Activated T-helper 1 cell treated with anti-CD3 and anti-CD28 coated beads, Interleukin-12 subunit alpha, Interleukin-12 subunit beta, Interleukin-2, Interleukin-4 antibody, amounts not matched to agents 30 ng/mL and 10 ng/mL and 1 ng/mL, durations not matched to agents 14 hours and 24 hours and 36 hours (primary cell): ENCODE data around the gene ITGA11. TPM values are rescaled to one million over a fixed set of nuclear protein-coding genes. Genes with fewer than 3 reads are reported as not detected.
A peak's percentile ranks its signal among the peaks of the same experiment; 100 is the strongest.

Experiments
- DNase-seq: peaks from one replicate; pipeline ENCODE4 v3.0.0; 2021; ENCODE audit warnings: low spot score
- H3K27ac Mint-ChIP-seq: one replicate; pipeline ENCODE4 v1.8.0; 2021; ENCODE audit warnings: mild to moderate bottlenecking, mixed read lengths
- H3K27me3 Mint-ChIP-seq: one replicate; pipeline ENCODE4 v1.8.0; 2022; ENCODE audit warnings: mild to moderate bottlenecking, moderate library complexity, mixed read lengths; ENCODE audit not compliant: insufficient read depth
- H3K36me3 Mint-ChIP-seq: one replicate; pipeline ENCODE4 v1.8.0; 2021; ENCODE audit warnings: low read depth, mixed read lengths
- H3K4me1 Mint-ChIP-seq: one replicate; pipeline ENCODE4 v1.8.0; 2021; ENCODE audit warnings: low read depth, mixed read lengths
- H3K4me3 Mint-ChIP-seq: one replicate; pipeline ENCODE4 v1.8.0; 2021; ENCODE audit warnings: mild to moderate bottlenecking, moderate library complexity, mixed read lengths
- H3K9me3 Mint-ChIP-seq: one replicate; pipeline ENCODE4 v1.8.0; 2021; ENCODE audit warnings: mixed read lengths
- intact Hi-C: fragments of 100-400 bp; cut with micrococcal nuclease; formaldehyde crosslinking; loops from one replicate; pipeline ENCODE4 v1.15.1; 2024
- total RNA-seq: library from RNA; stranded (reverse); gene quantifications from 2 replicates; pipeline ENCODE4 v1.2.3, GENCODE V29; 2022

The ITGA11 gene
- total RNA-seq, 1 donor from 2014 or later = 0.23 TPM

DNA sequence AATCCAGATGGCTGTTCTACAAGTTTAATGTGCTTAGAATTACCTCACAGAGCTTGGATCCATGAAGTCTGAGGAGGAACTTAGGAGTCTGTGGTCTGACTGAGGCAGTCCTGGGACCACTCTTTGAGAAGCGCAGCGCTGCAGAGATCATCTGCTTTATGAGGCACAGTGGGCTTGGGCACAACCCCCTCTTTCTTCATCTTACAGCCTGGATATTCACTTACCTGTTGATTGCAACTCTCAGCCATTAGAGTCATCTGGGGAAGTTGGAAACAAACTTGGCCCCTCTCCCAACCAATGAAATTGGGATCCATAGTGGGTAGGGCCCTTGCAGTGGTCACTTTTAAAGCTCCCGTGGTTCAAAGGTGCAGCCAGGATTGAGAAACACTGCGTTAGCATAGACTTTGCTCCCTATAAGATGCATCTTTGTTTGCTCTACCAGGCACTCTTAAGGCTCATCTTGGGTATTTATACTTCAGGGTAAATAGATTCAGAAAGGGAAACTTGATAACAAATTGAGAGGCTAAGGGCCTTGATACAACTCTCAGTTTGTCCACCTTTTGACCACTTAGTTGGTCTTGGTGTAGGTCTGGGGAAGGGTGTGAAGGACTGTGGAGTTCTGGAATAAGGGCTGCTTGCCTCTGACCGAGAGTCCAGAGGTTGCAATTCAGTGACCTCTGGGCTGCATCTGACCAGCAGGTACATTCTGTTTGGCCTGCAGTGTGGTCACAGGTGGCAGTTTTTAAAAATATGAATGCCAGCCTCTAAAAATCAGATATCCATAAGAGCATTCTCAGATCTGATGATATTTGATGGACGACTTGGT is 131.6 kb downstream of the ITGA11 start:
- no peaks in the 10 kb centered on the region for H3K9me3 Mint-ChIP-seq
- H3K27ac Mint-ChIP-seq = no peak overlapping the region
- peaks cover 2% of the 10 kb centered on the region for H3K27me3 Mint-ChIP-seq
- intact Hi-C loops = no loop called here
- no peak for DNase-seq
- H3K4me1 Mint-ChIP-seq = peaks cover 31% of the 10 kb centered on the region
- H3K36me3 Mint-ChIP-seq = peaks cover 11% of the 10 kb centered on the region
- no peak overlapping the region for H3K4me3 Mint-ChIP-seq

DNA sequence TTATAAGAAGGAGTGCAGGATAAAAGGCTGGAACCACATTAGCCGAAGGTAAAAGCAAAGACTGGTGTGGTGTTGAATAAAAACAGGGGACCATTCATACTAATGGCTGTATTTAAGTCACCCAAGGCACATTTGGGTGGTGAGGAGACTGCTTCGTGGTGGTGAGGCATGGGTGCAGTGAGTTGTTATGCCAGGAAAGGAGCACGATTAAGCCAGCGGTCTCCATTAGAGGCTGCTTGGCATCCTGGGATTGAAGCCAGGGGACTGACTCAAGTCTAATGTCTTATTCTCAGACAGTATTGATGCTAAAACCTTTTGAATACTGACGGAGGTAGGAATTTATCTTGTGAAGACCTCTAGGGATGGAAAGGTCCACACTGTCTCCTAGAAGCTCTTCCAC is 132.5 kb downstream of the ITGA11 start:
- H3K9me3 Mint-ChIP-seq = no peaks in the 10 kb centered on the region

DNA sequence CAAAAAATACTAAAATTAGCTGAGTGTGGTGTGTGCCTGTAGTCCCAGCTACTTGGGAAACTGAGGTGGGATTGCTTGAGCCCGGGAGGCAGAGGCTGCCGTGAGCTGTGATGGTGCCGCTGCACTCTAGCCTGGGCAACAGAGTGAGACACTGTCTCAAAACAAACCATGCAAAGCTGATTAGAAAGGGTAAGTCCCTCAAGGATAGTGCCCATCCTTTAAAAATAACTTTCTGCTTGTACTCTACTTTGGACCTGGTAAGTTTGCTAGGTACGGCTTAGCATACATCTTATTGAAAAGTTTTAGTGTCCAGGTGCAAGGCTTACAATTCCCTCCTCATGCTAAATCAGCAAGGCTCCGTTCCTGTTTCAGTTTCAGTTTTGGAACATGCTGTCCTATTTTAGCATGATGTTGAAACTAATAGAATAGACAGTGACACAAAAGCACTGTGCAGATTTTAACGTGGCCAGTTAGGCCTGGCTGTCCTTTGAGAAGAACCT is 133.0 kb downstream of the ITGA11 start:
- Mint-ChIP-seq H3K9me3 (no peaks in the 10 kb centered on the region), H3K27ac (peak overlapping the region; percentile 70), H3K36me3 (peaks cover 13% of the 10 kb centered on the region), H3K4me1 (peaks cover 23% of the 10 kb centered on the region), H3K27me3 (no peaks in the 10 kb centered on the region), H3K4me3 (peak overlapping the region; percentile 74)
- intact Hi-C loops = loop anchor here (1.0 kb wide), 1 partner anchor 21 kb away; no protein-coding TSS in a partner anchor
- peak; percentile 31 for DNase-seq

More for the DNA sequence above, 132.5 kb downstream of the ITGA11 start:
- H3K27ac Mint-ChIP-seq = no peak overlapping the region
- H3K27me3 Mint-ChIP-seq = no peaks in the 10 kb centered on the region
- H3K4me1 Mint-ChIP-seq = peaks cover 28% of the 10 kb centered on the region
- peaks cover 13% of the 10 kb centered on the region for H3K36me3 Mint-ChIP-seq
- intact Hi-C loops = loop anchor here (1.0 kb wide), 1 partner anchor 21 kb away; no protein-coding TSS in a partner anchor
- no peak overlapping the region for H3K4me3 Mint-ChIP-seq
- DNase-seq = no peak

GRCh38 chr15:68298336-68298735 is 133.6 kb downstream of the ITGA11 start:
- H3K27ac Mint-ChIP-seq = peak overlapping the region; percentile 70
- H3K27me3 Mint-ChIP-seq = no peaks in the 10 kb centered on the region
- no peak for DNase-seq
- peaks cover 22% of the 10 kb centered on the region for H3K4me1 Mint-ChIP-seq
- intact Hi-C loops = no loop called here
- H3K4me3 Mint-ChIP-seq = peak overlapping the region; percentile 74
- no peaks in the 10 kb centered on the region for H3K9me3 Mint-ChIP-seq
- H3K36me3 Mint-ChIP-seq = peaks cover 16% of the 10 kb centered on the region

DNA sequence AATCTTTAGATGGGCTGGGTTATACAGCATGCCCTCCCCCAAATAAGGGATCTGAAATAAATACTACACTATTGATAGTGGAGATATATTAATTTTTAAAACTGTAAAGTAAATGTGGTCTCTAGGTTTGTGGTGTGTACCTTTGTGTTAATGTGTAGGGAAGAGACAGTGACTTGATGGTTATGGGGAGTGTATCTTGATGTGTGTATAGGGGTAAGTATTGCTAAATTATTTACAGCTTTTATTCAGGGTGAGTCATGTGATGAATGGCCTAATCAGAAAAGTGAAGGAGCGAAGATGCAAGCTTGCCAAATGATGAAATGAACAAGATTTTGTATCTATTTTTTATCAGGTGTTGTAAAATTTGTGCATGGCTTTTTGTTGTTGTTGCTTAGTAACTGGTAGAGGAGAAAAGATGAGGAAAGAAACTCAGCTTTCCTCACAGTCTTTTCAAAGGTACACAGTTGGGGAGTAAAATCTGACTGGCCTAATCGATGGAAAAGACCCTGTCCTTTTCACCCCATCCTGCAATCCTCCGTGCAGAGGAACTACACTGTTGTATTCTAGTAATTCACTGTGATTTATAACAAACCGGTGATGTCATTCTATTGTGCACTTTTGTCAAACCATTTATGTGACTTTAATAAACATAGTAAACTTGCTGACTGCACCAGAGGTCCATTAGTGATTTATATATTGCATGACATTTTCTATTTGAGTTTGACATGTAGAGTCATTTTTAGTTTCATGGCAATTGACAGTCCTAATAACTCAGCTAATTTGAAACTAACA is 136.8 kb downstream of the ITGA11 start:
- Mint-ChIP-seq H3K27me3 (no peaks in the 10 kb centered on the region), H3K4me3 (no peak overlapping the region), H3K36me3 (peaks cover 22% of the 10 kb centered on the region), H3K9me3 (no peaks in the 10 kb centered on the region), H3K27ac (no peak overlapping the region), H3K4me1 (peaks cover 28% of the 10 kb centered on the region)
- intact Hi-C loops = no loop called here
- no peak for DNase-seq

GRCh38 chr15:68292967-68293366 is 139.0 kb downstream of the ITGA11 start:
- intact Hi-C loops = no loop called here

GRCh38 chr15:68292157-68292781 is 139.7 kb downstream of the ITGA11 start:
- peaks cover 36% of the 10 kb centered on the region for H3K36me3 Mint-ChIP-seq
- no peak overlapping the region for H3K27ac Mint-ChIP-seq
- no peak overlapping the region for H3K4me3 Mint-ChIP-seq
- H3K4me1 Mint-ChIP-seq = peaks cover 26% of the 10 kb centered on the region
- no peaks in the 10 kb centered on the region for H3K9me3 Mint-ChIP-seq
- DNase-seq = no peak
- no peaks in the 10 kb centered on the region for H3K27me3 Mint-ChIP-seq
- intact Hi-C loops = no loop called here

More at GRCh38 chr15:68292967-68293366, 139.0 kb downstream of the ITGA11 start:
- DNase-seq = no peak
- Mint-ChIP-seq H3K36me3 (peaks cover 34% of the 10 kb centered on the region), H3K4me3 (no peak overlapping the region), H3K27ac (no peak overlapping the region), H3K9me3 (no peaks in the 10 kb centered on the region), H3K4me1 (peaks cover 24% of the 10 kb centered on the region), H3K27me3 (no peaks in the 10 kb centered on the region)

- intact Hi-C loops = no loop called here
- no peak for DNase-seq
- peaks cover 34% of the 10 kb centered on the region for H3K4me1 Mint-ChIP-seq
- H3K27ac Mint-ChIP-seq = no peak overlapping the region
- no peaks in the 10 kb centered on the region for H3K27me3 Mint-ChIP-seq
- no peak overlapping the region for H3K4me3 Mint-ChIP-seq
- no peaks in the 10 kb centered on the region for H3K9me3 Mint-ChIP-seq
- peaks cover 31% of the 10 kb centered on the region for H3K36me3 Mint-ChIP-seq
Observed at GRCh38 chr15:68290715-68291114, 141.2 kb downstream of the ITGA11 start.

DNA sequence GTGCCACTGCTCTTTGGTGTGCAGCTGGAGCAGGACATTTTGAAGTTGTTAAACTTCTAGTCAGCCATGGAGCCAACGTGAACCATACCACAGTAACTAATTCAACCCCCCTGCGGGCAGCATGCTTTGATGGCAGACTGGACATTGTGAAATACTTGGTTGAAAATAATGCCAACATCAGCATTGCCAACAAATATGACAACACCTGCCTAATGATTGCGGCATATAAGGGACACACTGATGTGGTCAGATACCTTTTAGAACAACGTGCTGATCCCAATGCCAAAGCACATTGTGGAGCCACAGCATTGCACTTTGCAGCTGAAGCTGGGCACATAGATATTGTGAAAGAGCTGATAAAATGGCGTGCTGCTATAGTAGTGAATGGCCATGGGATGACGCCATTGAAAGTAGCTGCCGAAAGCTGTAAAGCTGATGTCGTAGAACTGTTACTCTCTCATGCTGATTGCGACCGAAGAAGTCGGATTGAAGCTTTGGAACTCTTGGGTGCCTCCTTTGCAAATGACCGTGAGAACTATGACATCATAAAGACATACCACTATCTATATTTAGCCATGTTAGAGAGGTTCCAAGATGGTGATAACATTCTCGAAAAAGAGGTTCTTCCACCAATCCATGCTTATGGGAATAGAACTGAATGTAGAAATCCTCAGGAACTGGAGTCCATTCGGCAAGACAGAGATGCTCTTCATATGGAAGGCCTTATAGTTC is 142.2 kb downstream of the ITGA11 start:
- no peaks in the 10 kb centered on the region for H3K9me3 Mint-ChIP-seq
- DNase-seq = no peak
- H3K27ac Mint-ChIP-seq = no peak overlapping the region
- peaks cover 38% of the 10 kb centered on the region for H3K36me3 Mint-ChIP-seq
- H3K27me3 Mint-ChIP-seq = no peaks in the 10 kb centered on the region
- intact Hi-C loops = no loop called here
- H3K4me3 Mint-ChIP-seq = no peak overlapping the region
- H3K4me1 Mint-ChIP-seq = peaks cover 44% of the 10 kb centered on the region

DNA sequence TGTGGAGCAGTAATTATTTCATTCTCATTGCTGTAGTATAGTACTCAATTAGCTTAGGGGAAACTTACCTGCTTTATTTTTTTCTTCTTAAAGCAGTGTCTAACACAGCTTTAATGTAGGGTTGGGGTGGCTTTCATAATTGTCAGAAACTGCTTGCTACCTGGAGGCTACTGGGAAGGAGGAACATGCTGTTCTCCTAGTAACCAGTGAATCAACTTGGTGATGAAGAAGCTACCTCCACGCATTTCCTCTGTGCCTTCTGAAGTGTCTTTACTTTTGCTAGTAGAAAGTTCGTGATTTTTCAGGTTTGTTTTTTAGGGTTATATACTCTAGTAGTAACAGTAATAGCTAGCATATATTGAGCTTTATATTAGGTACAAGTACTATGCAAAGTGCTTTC is 142.9 kb downstream of the ITGA11 start:
- intact Hi-C loops = no loop called here
- H3K9me3 Mint-ChIP-seq = no peaks in the 10 kb centered on the region
- peaks cover 43% of the 10 kb centered on the region for H3K36me3 Mint-ChIP-seq
- peaks cover 48% of the 10 kb centered on the region for H3K4me1 Mint-ChIP-seq
- H3K4me3 Mint-ChIP-seq = no peak overlapping the region
- DNase-seq = no peak
- H3K27me3 Mint-ChIP-seq = no peaks in the 10 kb centered on the region
- no peak overlapping the region for H3K27ac Mint-ChIP-seq

DNA sequence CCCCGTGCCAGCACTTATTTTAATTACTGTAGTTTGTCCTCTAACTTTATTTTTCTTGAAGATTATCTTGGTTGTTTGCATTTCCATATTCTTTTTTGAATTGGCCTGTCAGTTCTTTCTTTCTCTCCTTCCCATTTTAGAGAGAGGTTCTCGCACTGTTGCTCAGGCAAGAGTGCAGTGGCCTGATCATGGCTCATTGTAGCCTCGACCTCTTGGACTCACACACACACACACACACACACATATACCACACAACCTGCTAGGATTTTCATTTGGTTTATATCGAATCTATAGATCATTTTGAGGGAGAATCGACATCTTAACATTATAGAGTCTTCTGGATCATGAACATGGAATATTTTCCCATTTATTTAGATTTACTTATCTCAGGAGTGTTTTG is 145.7 kb downstream of the ITGA11 start:
- Mint-ChIP-seq H3K27me3 (no peaks in the 10 kb centered on the region), H3K9me3 (no peaks in the 10 kb centered on the region), H3K4me3 (no peak overlapping the region), H3K4me1 (peaks cover 49% of the 10 kb centered on the region), H3K36me3 (peaks cover 41% of the 10 kb centered on the region), H3K27ac (no peak overlapping the region)
- no peak for DNase-seq
- intact Hi-C loops = no loop called here

GRCh38 chr15:68285259-68285980 is 146.5 kb downstream of the ITGA11 start:
- intact Hi-C loops = no loop called here

More at GRCh38 chr15:68285259-68285980, 146.5 kb downstream of the ITGA11 start:
- Mint-ChIP-seq H3K4me1 (peaks cover 57% of the 10 kb centered on the region), H3K36me3 (peaks cover 37% of the 10 kb centered on the region), H3K27me3 (no peaks in the 10 kb centered on the region), H3K4me3 (no peak overlapping the region), H3K27ac (peak overlapping the region; percentile 15), H3K9me3 (no peaks in the 10 kb centered on the region)
- DNase-seq = no peak
